Adrenal gland (tissue), 12 donors: Measurements from ENCODE around the gene HES4. TPM values are rescaled to one million over a fixed set of nuclear protein-coding genes. Genes with fewer than 3 reads are reported as not detected.

Experiments used
- DNase-seq, 7 donors: peaks; one replicate each; pipeline ENCODE4 v3.0.0-alpha.2; 2019 to 2020
- H3K27ac ChIP-seq, 5 donors: fragments of 200-600 bp; sonication (generic) in 4 of 5; 1 replicate in 3 of 5; 2 replicates in 2 of 5; pipeline versions ENCODE4 v1.5.1 to v1.8.0; 2016 to 2020; ENCODE audit warnings: mild to moderate bottlenecking in 1 of 5
- H3K27me3 ChIP-seq: fragments of 200-600 bp; 2 replicates; pipeline ENCODE4 v1.8.0; 2021
- H3K36me3 ChIP-seq, 2 donors: fragments of 200-600 bp; replicated peaks in 1 of 2; 1 replicate in 1 of 2; 2 replicates in 1 of 2; pipeline versions ENCODE4 v1.5.1 to v1.8.0; 2018 to 2022
- H3K4me1 ChIP-seq, 2 donors: fragments of 200-600 bp; replicated peaks in 1 of 2; 1 replicate in 1 of 2; 2 replicates in 1 of 2; pipeline versions ENCODE4 v1.5.1 to v1.8.0; 2018 to 2021
- H3K4me3 ChIP-seq, 4 donors: fragments of 200-600 bp; sonication (generic) in 3 of 4; one replicate each; pipeline ENCODE4 v1.5.1; 2016 to 2018
- H3K9me3 ChIP-seq, 3 donors: fragments of 200-600 bp; sonication (generic) in 1 of 3; replicated peaks in 1 of 3; 1 replicate in 2 of 3; 2 replicates in 1 of 3; pipeline versions ENCODE4 v1.5.1 to v1.8.0; 2016 to 2021
- POLR2A ChIP-seq, 2 donors: fragments of 450-650 bp; IDR thresholded peaks; one replicate each; pipeline ENCODE4 v1.6.1; 2017; ENCODE audit warnings: antibody characterized with exemption in 2 of 2, mild to moderate bottlenecking in 2 of 2, moderate library complexity in 1 of 2
- WGBS, 4 donors: extraction: QIAGEN DNeasy Blood & Tissue Kit in 2 of 4; methylation state at CpG; one replicate each; pipeline versions ENCODE4 v1.1.5 to v1.1.7; 2013 to 2017; 5-methylcytosine and 5-hydroxymethylcytosine counted together
- intact Hi-C, 2 donors: fragments of 100-400 bp; cut with DNase I; formaldehyde crosslinking; loops; one replicate each; pipeline versions ENCODE4 v1.14.1 to v1.15.0; 2022 to 2023
- polyA plus RNA-seq, 3 donors: library from polyadenylated mRNA; stranded (reverse); fragments of 200-250 nt in 2 of 3; fragments of 350-450 nt in 1 of 3; fragmentation: Illumina TruSeq in 1 of 3; extraction: RNeasy Lipid Tissue Mini Kit (QIAGEN cat#74804) in 1 of 3; gene quantifications; one replicate each; pipeline ENCODE4 v1.2.3, GENCODE V29; 2013 to 2014
- total RNA-seq, 9 donors: library from RNA; depleted of rRNA in 4 of 9; stranded (reverse); fragments of >200 nt in 4 of 9; fragments of 120-200 nt in 1 of 9; fragmentation: NEBNext Ultra II Directional in 1 of 9; extraction: Animal tissue kit (Norgen Biotek cat#: 25700) in 1 of 9; gene quantifications; one replicate each; pipeline versions ENCODE4 v1.1.0 to v1.2.4, GENCODE V29; 2013 to 2023
- TF ChIP-seq, protein P1 (sequence below), 6 experiments: fragments of 450-650 bp in 4 of 6; fragments of 200-600 bp in 2 of 6; sonication (generic) in 1 of 6; IDR thresholded peaks; 1 replicate in 5 of 6; 2 replicates in 1 of 6; pipeline versions ENCODE4 v1.5.1 to v1.8.0; 2016 to 2021; ENCODE audit warnings: antibody characterized with exemption in 6 of 6, mild to moderate bottlenecking in 2 of 6, moderate library complexity in 1 of 6
- donor health status: healthy with polysubstance abuse.
- donor health status: Bipolar disorder and iron deficiency.
- donor health status: DM: yes; HTN: yes; CAD: no.
- donor health status: DM: no; HTN: no; CAD: no.
- donor health status: DM: no; HTN: no; CAD: no.
- donor health status: DM: yes; HTN: yes; CAD: no.

The HES4 gene
- total and polyA plus RNA-seq, 12 donors, result 3.1 to 29.8 (median 6.4) TPM; not detected in 1

DNA sequence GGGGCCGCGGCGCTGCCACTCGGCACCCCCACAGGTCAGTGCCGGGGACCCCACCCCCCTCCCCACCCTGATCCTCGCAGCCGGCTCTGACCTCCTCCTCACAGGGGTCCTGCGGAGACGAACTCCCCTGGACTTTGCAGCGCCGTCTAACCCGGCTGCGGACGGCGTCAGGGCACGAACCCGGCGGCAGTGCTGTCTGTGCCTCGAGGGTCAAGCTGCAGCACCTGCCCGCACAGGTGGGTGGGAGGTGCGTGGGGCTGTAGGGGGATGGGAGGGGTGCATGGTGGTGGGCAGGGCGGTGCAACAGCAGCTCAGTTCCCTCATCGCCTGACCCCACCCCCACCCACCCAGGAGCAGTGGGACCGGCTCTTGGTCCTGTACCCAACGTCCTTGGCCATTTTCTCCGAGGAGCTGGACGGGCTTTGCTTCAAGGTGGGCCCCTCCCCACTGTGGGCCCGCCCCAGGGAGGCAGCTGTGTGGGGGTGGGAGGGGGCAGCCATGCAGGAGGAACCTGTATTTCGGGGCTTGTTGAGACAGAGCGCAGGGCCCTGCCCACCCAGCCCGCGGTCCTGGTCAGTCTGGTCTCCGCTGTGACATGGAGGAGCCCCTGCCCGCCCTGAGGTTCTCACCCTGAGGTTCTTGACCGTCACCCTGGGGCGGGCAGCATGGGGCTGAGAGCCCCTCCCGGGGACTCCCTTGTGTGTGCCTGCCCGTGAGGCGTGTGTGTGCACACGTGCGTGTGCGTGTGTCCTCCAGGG lies 28.7 kb downstream of the HES4 start:
- WGBS, 4 donors, result 31 to 44% (median 38%) methylated on average over 14 to 42 of the region's 42 CpGs
- H3K4me1 ChIP-seq, result peaks cover 10% of the 10 kb centered on the region in 2 donors
- no peak overlapping the region for H3K27ac ChIP-seq
- DNase-seq, result no peak
- intact Hi-C loops, result loop anchor here in 1 of 2 donors (10.0 kb wide), 1 partner anchor 66 kb away; no protein-coding TSS in a partner anchor
- H3K27me3 ChIP-seq, result peaks cover 59% of the 10 kb centered on the region
- no peaks in the 10 kb centered on the region for H3K36me3 ChIP-seq
- H3K9me3 ChIP-seq, result no peaks in the 10 kb centered on the region
- no peak for TF ChIP-seq POLR2A (IDR thresholded peaks at IDR 0.05)
- TF ChIP-seq, protein P1, sequence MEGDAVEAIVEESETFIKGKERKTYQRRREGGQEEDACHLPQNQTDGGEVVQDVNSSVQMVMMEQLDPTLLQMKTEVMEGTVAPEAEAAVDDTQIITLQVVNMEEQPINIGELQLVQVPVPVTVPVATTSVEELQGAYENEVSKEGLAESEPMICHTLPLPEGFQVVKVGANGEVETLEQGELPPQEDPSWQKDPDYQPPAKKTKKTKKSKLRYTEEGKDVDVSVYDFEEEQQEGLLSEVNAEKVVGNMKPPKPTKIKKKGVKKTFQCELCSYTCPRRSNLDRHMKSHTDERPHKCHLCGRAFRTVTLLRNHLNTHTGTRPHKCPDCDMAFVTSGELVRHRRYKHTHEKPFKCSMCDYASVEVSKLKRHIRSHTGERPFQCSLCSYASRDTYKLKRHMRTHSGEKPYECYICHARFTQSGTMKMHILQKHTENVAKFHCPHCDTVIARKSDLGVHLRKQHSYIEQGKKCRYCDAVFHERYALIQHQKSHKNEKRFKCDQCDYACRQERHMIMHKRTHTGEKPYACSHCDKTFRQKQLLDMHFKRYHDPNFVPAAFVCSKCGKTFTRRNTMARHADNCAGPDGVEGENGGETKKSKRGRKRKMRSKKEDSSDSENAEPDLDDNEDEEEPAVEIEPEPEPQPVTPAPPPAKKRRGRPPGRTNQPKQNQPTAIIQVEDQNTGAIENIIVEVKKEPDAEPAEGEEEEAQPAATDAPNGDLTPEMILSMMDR (IDR thresholded peaks at IDR 0.05), result no peak
- no peak overlapping the region for H3K4me3 ChIP-seq

GRCh38 chr1:970242-970972 lies 29.5 kb downstream of the HES4 start:
- DNase-seq, result no peak
- H3K4me1 ChIP-seq, result peaks cover 14 to 15% of the 10 kb centered on the region in 2 donors
- WGBS, 4 donors, result 0 to 19% (median 14%) methylated on average over 4 to 33 of the region's 33 CpGs
- no peaks in the 10 kb centered on the region for H3K9me3 ChIP-seq
- no peak for TF ChIP-seq POLR2A (IDR thresholded peaks at IDR 0.05)
- TF ChIP-seq, protein P1 (IDR thresholded peaks at IDR 0.05), result no peak
- H3K4me3 ChIP-seq, result no peak overlapping the region
- no peak overlapping the region for H3K27ac ChIP-seq
- peaks cover 53% of the 10 kb centered on the region for H3K27me3 ChIP-seq
- H3K36me3 ChIP-seq, result no peaks in the 10 kb centered on the region
- intact Hi-C loops, result loop anchor here in 1 of 2 donors (10.0 kb wide), 1 partner anchor 66 kb away; no protein-coding TSS in a partner anchor

DNA sequence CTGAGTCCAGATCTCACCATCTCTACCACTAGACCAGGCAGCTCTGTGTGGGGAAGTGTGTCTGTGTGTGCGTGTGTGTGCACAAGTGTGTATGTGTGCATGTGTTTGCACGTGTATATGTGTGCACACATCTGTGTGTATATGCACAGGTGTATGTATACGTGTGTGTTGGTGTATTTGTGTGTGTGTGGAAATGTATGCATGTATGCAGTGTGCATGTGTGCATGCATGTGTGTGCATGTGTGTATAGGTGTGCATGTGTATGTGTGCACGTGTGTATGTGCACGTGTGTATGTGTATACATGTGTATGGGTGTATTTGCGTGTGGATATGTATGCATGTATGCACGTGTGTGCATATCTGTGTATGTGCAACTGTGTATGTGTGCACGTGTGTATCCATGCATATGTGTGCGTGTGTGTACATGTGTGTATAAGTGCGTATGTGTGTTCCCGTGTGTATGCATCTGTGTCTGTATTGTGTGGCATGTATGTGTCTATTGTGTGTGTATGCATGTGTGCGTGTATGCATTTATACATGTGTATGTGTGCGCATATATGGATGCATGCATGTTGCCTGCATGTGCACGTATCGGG lies 30.5 kb downstream of the HES4 start:
- TF ChIP-seq, protein P1 (IDR thresholded peaks at IDR 0.05), result no peak
- no peak for TF ChIP-seq POLR2A (IDR thresholded peaks at IDR 0.05)

More for the DNA sequence above, 30.5 kb downstream of the HES4 start:
- Histone ChIP-seq H3K9me3 (no peaks in the 10 kb centered on the region), H3K4me3 (no peak overlapping the region), H3K36me3 (no peaks in the 10 kb centered on the region), H3K27me3 (peaks cover 43% of the 10 kb centered on the region), H3K27ac (no peak overlapping the region), H3K4me1 (peaks cover 14 to 15% of the 10 kb centered on the region in 2 donors)
- 68 to 74% (median 72%) methylated on average over 15 of the region's 15 CpGs for WGBS, 4 donors
- intact Hi-C loops, result no loop called here
- DNase-seq, result no peak
